GM20431 (cell line): Measurements from ENCODE around the gene ABHD17A.
"Not testable (repeated sequence)": the region's sequence is repeated elsewhere in the genome, so short reads cannot be mapped to it uniquely, and the experiment has no call there.

ENCODE experiments used
- in situ Hi-C: fragments of 300-500 bp; cut with MseI, MboI; formaldehyde crosslinking; loops from one replicate; pipeline ENCODE4 v1.15.0; 2020; ENCODE audit warnings: low sequenced_read_pairs; ENCODE audit not compliant: unreplicated experiment

The ABHD17A gene

DNA sequence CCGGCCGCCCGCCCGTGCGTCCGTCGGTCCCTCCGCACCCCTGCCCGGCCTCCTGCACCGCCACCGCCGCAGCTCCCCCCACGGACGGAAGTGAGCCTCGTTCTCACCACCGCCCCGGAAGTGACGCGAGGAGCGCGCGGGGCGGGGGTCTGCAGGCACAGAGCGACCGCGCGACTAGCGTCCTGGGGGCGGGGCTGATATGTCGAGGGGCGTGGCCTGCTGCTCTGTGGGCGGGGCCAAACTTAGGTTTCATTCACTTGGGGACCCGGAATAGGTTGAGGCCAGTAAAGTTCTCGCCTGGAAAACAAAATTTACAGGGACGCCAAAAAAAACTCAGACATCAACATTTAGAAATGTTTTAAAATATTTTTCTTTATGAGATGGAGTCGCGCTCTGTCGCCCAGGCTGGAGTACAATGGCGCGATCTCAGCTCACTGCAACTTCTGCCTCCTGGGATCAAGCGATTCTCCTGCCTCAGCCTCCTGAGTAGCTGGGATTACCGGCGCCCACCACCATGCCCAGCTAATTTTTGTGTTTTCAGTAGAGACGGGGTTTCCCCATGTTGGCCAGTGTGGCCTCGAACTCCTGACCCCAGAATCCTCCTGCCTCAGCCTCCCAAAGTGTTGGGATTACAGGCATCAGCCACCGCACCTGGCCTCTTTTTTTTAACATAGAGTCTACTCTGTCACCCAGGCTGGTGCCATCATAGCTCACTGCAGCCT, at the start of gene ABHD17A:
TSS of gene ABHD17A (minus strand) at position 99 of the 722 bp plus-strand sequence. CDS start 3,930 bp downstream, outside the sequence.
- in situ Hi-C loops, result not testable (repeated sequence)

DNA sequence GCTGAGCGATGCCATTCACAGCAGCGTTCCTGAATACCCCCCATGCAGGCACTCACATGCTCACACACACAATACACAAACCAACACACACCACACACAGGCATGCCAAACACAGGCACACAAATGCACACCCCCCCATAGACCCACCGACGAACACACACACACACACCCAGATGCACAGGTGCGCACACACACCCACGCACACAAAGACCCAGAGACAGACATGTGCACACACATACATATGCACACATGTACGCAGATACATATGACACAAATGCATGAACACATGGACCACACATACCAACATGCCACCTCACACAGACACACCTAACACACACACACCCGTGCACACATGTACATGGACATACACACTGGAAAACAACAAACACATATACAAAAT, 48.6 kb upstream of the ABHD17A start:
- in situ Hi-C loops, result no loop called here

DNA sequence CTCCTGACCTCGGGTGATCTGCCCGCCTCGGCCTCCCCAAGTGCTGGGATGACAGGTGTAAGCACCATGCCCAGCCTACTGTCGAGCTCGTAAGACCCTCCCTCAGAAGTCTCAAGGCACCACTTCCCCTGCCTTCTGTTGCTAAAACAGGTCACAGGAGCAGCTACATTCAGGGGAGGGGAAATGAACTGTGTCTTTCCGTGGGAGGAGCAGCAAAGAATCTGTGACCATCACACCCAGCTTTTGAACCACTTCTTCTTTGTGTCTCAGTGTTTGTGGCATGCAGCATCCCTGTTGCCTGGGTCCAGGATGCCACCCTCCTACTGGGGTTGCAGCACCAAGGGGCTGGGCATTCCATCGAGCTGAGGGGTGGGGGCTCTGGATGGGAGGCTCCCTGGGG, 47.9 kb upstream of the ABHD17A start:
- in situ Hi-C loops, result no loop called here

DNA sequence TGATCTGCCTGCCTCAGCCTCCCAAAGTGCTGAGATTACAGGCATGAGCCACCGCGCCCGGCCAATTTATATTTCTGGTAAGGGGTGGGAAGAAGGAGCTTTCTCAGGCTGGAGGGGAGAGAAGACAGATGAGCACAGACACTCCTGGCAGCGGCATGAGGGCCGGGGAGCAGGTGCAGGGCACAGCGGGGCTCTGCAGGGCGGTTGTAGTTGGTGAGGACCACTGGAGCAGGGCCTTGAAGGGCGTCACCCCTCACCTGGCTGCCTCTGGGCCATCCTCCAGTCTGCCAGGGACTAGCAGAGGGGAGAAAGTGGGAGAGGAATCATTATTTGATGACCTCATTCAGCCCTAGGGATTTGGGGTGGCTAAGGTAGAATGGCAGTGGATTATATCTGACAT, 47.1 kb upstream of the ABHD17A start:
- in situ Hi-C loops, result no loop called here

DNA sequence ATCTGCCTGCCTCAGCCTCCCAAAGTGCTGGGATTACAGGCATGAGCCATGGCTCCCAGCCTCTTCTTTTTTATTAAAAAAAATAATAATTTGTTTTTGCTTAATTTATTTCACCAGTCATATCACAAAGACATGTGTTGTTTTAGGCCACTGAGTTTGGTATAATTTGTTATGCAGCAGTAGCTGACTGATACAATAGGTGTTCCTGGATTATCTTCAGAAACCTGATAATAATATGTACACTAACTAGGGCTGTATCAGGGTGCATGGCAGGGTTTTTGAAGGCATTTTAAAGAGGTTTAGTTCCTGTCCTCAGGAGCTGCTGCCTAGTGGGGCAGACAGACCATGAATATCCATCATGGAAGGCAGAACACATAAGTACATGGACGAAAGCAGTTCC, 46.1 kb upstream of the ABHD17A start:
- in situ Hi-C loops, result no loop called here

DNA sequence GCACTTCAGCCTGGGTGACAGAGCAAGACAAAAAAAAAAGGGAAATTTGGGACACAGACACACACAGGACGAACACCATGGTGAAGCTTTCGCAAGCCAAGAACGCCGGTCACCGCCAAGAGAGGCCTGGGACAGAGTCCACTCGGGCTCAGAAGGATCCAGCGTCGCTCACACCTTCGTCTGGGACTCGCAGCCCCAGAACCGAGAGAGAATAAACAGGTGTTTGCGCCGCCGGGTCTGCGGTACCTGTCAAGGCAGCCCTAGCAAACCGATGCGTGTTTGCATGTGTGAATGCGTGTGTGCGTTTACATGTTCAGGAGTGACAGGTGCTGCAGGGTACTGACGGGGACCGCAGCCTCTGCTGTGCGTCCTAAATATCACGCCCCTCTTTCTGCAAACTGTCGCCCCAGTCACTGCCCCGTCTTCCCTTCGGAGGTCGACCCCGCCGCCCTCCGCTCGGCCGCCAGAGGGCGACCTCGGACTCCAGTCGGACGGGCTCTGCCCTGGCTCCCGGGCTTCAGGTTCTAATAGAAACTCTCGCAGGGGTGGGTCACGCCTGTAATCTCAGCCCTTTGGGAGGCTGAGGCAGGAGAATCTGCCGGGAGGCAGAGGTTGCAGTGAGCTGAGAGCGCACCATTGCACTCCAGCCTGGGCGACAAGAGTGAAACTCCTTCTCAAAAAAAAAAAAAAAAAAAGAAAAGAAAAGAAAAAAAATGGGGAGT, 43.9 kb upstream of the ABHD17A start:
- in situ Hi-C loops, result no loop called here

DNA sequence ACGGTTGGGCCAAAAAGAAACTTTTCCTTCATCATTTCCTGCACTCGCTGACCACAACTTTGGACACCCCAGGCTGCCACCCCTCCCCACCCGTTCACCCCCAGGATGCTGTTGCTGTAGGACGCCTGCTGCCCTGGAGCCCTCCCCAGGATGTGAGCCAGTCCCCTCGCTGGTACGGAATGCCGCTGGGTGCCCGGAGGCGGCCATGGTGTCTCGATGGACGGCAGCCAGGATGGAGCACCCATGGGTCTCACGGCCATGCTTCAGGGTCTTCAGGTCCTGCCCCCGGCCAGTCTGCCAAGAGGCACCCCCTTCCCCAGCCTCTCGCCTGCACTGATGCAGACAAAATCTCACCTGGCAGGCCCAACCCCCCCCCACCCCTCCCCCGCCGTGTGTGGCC, 40.2 kb upstream of the ABHD17A start:
- in situ Hi-C loops, result no loop called here

DNA sequence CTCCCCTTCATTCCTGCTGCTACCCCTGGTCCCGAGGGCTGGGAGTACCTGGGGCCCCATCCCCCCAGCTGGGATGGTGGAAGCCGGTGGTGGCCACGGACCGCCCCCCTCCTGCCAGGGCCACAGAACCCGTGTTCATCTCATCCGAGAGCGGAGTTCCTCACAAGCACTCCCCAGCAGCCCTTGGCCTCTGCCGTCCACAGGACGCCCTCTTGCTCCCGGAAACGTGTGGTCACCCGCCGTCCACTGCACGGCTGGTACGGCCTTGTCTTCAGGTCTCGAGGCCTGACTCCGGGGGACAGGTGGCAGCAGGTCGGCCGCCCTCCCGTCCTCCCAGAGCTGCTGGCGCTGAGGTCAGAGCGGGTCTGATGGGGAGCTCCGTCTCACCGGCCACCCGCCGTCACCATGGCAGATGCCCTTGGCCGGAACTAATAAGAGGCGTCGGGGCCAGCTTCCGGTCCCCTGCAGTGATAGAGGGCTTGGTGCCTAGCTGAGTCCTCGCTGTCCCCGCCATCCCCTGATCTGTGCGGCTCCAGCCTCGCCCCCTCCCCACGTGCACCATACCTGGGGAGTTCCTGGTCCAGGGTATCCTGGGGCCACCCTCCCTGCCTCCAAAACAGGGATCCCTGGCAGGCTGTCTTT, 39.1 kb upstream of the ABHD17A start:
- in situ Hi-C loops, result no loop called here

DNA sequence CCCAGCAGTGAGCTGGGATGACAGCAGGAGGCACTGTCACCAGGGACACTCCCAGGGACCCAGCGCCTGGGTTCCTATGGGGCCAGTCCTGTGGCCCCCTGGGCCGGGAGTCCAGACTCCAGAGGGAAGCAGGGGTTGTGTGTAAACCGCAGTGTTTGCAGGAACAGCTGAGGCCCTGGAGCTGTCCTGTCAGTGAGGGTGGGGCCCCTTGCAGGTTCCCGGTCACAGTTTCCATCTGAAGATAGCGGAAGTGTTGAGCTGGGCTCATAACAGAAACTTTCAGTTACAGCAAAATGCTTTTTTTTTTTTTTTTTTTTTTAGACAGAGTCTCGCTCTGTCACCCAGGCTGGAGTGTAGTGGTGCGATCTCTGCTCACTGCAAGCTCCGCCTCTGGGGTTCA, 38.0 kb upstream of the ABHD17A start:
- in situ Hi-C loops, result no loop called here

DNA sequence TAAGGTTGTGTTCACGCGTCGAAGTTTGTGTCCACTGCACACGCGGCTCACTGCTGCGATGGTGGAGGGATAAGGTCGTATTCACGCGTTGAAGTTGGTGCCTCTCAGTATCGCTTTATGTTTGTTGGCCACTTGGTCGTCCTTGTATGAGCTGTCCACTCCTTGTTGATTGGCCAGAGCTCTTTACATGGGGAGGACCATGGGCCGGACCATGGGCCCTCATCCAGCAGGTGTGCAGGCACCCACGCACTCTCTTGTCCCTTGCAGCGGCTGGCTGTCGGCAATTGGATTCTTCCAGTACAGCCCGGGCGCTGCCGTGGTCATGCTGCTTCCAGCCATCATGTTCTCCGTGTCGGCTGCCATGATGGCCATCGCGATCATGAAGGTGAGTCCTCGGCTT, 37.5 kb upstream of the ABHD17A start:
- in situ Hi-C loops, result no loop called here

DNA sequence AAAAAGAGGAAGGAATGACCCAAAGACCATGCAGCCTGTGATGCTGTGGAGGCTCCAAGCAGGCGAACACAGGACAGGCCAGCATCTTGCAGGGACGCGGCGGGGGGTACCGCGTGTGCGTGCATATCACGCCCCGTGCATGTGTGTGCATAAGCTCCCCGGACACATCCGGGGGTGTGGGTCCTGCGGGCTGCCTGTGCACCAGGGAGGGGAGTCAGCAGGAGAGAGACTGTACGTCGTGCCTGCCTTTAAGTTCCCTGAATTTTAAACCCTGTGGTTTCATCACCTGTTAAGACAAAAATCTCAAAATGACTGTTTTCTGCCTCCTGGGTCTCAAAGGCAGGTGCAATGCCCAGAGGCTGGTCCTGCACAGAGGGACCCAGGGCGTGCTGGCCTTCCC, 36.5 kb upstream of the ABHD17A start:
- in situ Hi-C loops, result no loop called here

DNA sequence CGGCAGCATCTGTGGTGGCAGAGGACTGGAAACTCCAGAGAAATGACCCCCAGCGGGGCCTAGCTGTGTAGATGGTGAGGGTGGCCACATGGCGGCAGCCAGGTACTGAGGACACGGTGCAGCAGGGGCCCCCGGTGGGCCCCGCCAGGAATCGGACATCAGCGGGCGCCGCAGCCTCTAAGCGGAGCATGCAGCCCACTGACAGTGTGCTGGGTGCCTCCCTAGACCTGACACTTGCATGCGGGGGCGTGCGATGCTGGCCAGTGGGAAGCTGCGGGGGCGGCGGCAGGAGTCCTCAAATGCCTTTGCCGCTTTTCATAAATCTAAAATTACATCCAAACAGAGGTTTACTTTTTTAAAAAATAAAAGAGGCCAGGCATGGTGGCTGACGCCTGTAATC, 36.0 kb upstream of the ABHD17A start:
- in situ Hi-C loops, result no loop called here

DNA sequence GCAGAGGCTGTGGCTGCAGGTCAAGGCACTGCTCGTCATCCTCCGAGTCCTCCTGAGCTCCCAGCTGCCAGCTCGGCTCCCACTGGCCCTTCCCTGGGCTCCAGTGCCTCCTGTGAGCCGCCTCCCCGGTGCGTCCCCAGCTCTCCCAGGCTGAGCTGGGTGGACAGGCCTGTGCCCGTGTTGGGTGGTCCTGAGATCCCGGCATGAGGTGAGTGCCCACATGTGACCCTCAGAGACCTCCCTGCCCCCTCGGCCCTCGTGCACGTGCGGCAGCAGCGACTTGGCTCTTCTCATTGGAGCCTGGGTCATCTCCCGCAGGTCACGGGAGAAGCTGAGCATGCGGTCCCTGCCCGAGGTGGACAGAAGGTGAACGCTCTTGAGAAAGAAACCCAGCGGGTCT, 35.3 kb upstream of the ABHD17A start:
- in situ Hi-C loops, result no loop called here

DNA sequence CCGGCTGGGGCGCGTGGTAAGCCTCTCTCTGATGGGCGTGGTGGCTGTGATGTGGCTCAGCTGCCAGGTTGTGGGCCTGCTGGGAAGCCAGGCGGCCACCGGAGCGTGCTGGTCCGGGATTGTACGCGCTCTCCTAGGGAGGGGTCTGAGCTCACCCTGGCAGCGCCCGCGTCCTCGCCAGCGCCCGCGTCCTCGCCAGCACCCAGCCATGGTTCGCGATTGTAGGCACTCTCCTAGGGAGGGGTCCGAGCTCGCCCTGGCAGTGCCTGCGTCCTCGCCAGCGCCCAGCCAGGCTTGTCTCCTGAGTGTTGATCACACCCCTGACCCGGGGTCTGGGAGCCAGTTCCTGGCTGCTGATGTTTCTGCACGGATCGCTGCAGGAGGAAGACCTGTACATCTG, 33.7 kb upstream of the ABHD17A start:
- in situ Hi-C loops, result no loop called here

DNA sequence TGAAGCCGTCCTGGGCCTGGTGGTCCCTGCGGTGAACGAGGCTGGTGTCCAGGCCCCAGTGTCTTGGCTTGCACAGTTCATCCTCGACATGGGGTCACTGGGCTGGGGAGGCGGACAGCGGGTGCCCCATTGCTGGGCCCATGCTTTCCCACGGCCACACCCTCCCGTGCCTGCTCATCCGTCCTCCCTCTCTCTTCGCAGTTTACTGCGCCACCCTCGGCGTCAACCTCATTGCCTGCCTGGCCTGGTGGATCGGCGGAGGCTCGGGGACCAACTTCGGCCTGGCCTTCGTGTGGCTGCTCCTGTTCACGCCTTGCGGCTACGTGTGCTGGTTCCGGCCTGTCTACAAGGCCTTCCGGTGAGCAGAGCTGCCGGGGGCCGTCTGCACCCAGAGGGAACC, 32.6 kb upstream of the ABHD17A start:
- in situ Hi-C loops, result no loop called here

DNA sequence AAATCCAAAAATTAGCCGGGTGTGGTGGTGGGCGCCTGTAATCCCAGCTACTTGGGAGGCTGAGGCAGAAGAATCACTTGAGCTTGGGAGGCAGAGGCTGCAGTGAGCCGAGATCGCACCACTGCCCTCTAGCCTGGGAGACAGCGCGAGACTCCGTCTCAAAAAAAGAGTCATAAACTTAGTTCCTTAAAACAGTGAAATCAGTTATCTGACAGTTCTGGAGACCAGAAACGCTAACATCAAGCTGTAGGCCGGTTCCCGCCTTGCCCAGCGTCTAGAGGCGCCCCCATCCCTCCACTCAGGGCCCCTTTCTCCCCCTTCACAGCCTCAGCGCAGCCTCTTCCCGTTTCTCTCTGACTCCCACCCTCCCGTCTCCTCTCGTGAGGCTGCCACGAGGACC, 31.9 kb upstream of the ABHD17A start:
- in situ Hi-C loops, result no loop called here

DNA sequence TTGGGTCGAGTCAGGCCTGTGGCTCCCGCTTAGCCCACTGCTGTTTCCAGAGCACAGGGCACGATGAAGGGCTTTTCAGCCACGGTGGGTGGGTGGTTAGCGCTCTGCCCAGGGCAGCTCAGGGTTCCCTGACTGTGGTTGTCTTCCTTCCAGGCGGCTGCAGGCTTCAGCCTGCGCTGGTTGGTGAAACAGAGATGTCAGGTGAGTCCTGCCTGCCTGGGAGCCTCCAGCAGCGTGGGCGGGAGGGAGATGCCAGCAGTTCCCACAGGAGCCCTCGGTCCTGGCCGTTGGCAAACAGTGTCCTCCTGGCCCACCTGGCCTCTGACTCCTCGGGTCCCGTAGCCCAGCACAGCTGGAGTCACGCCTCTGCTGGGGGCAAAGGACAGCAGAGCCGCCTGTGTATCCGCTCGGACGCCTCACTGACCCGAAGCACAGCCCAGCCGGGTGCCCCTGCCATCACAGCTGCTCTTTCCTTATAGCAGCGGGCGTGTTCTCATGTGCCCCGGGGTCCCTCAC, 29.6 kb upstream of the ABHD17A start:
- in situ Hi-C loops, result no loop called here

DNA sequence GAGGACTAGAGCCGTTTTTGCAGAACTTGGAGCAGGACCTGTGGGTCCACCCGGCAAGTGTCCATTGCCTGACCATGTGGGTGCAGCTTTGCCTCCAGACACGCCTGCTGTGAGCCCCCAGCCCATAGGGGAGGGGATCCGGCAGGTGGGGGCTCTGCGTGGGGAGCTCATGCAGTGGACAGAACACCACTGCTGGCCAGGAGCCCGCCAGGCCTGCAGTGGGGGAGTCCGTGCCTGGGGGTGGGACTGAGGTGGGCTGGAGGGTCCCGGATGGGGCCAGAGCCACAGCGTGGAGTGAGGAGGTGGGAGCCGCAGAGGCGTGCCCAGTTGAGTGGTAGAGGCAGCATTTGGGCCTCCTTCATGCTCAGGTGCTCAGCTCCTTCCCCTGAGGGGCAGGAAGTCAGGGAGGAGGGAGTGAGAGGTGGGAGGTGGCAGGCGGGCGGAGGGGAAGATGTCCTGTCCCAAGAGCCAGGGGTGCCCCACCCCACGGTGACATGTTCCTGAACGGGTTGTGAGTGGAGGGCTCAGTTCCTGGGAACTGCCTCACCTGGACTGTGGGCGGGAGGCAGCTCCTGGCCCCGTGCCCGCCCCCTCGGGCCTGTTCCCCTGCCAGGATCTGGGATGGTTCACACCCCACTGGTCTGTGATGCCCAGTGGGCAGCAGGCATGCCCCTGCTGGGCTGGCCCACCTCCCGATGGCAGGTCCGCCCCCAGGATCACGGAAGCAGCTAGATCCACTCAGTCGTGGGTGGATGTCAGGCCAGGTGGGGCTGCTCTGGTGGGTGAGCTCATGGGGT, 28.7 kb upstream of the ABHD17A start:
- in situ Hi-C loops, result no loop called here

DNA sequence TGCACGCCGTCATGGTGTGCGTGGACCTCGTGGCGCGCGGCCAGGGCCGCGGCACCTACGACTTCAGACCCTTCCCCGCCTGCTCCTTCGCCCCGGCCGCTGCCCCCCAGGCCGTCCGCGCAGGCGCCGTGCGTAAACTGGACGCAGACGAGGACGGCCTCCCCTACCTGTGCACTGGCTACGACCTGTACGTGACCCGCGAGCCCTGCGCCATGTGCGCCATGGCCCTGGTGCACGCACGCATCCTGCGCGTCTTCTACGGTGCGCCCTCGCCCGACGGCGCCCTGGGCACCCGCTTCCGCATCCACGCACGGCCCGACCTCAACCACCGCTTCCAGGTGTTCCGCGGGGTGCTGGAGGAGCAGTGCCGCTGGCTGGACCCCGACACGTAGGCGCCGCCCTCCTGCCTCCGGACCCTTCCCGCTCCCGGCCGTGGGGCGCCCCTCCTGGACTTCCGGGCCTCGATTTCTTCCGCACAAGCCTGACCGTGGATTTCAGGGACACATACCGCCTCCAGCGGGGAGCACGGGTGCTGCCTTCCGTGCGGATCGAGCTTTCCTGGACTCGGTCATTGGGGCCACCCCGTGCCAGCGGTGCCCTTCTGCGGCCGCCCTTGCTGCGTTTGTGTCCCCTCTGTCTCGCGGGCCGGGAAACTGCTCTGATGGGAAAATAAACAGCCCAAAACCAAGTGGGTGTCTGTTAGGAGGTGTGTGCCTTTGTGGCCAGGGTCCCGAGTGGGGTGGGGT, 27.6 kb upstream of the ABHD17A start:
- in situ Hi-C loops, result no loop called here

DNA sequence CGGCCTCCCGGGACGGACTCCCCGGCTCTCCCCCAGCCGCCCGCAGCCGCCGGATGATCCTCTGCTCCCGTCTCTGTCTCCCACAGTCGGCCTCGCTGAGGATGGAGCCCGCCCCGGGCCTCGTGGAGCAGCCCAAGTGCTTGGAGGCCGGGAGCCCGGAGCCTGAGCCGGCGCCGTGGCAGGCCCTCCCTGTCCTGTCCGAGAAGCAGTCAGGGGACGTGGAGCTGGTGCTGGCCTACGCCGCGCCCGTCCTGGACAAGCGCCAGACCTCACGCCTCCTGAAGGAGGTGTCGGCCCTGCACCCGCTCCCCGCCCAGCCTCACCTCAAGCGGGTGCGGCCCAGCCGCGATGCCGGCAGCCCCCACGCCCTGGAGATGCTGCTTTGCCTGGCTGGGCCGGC, 26.7 kb upstream of the ABHD17A start:
- in situ Hi-C loops, result no loop called here
